ENCODE data around the gene SPRED2.
"Not testable (repeated sequence)": the region's sequence is repeated elsewhere in the genome, so short reads cannot be mapped to it uniquely, and the experiment has no call there.

The SPRED2 gene

GRCh38 chr2:65337915-65338314 lies 94.5 kb downstream of the SPRED2 start:
- DNase-seq: not testable (repeated sequence)

DNA sequence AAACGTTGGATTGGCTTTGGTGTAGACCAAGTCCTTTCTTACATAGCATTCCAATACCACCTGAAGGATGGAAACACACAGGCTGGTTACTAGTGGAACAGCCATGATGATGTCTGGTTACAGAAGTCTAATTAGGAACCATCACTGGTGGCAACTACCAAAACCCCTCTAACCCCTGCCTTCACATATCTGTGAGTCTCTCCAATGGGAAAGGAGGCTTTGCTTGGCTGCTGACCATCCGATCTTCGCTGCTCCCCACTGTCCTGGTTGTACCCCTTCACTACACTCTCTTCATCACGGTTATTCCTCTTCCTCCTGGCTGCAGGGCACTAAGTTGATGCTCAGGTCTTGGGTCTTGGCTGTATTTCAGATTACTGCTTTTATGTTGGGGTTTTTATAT lies 97.7 kb downstream of the SPRED2 start:
- DNase-seq: no peak

DNA sequence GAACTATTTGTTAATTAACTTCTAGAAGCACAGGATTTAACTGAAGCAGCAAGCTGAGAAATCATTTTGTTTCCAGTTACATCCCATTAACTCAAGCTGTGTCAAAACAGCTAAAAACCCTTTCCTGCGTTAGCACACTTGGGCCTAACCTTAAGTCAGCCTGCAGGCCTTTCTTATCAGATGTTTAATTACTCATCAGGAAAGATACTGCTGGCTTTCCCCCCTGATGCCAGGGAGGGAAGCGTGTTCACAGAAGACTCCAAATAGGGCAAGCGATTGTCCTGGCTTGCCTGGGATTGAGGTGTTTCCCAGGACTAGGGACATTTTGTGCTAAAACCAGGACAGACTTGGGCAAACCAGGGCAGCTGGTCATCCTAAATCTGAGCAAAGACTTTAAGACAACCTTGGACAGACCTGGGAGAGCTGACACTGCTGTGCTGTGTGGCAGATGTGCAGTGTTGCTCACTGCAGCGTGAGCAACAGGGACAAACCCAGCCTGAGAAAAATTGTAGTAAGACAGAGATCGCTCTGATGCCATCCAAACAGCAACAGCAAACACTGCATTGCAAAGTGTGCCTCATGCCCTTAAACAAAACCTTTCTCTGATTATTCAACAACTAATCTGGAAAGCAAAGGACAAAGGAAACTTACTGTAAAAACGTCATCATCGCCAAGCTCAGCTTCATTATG lies 100.9 kb downstream of the SPRED2 start:
- no peak for DNase-seq

DNA sequence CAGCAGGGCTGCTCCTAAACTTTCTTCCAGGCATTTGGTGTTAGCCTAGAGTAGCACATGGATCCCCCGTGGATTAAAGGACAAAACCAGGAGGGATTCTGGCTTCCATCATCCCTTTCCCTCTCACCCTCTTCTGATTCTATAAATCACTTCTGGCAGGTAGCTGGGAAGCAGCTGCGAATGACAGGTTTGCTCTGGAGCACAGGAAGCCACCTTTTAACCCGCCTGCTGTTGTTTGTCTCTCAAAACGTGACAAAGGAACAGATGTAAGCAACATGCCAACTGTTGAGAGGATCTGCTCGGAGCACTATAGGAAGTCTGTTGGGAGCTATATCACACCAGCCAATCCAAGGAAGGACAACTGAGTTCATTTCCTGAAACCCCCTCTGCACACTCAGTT lies 102.9 kb downstream of the SPRED2 start:
- DNase-seq: no peak

- DNase-seq: no peak
These were observed 106.1 kb downstream of the SPRED2 start for GRCh38 chr2:65326276-65326675.

DNA sequence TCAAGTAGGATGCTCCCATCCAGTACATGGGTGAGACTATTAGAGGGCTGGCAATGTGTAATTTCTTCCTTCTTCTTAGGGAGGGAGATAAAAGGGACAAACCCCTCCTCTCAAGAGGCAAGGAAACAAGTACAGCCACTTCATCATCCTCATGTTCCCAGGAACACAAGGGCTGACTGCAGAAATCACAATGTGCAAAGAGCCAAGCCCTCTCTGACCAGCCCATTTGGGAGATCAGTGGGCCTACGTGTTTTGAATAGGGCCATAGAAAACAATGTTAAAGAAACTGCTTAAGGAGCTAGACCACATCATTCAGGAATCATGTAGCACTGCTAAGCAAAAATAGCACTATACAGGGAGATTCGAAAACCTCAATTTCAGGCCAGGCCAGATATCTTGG lies 107.3 kb downstream of the SPRED2 start:
- no peak for DNase-seq

GRCh38 chr2:65320946-65321345 lies 111.5 kb downstream of the SPRED2 start:
- no peak for DNase-seq

DNA sequence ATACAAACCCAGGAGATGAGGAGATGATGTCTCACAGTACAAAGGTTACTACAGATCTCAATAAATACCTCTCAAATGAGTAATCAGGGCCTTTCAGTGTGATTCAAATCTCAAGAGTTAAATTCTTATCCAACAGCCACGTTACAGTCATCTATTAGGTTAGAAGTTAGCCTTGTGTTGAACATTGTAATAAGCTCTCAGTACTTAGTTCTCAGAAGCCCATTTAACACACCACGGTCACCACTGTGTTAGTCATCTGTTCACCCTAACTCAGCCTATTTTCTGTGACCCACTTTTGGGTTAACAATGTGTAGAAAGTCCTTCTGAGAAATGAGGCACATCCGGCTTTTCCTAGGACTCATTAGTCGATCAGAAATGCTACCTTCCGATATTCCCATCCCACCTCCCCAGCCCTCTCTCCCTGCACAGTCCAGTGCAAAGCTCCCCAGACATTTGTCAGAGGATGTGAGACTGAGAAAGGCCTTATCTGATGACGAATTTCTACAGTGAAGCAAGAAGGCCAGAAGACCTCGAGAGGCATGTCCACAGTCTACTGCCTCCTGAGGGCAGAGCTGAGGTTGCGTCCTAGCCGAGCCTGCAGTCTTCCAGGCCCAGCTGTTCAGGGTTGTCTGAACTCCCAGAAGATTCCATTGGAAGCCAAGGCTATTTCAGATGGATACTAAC lies 112.2 kb downstream of the SPRED2 start:
- DNase-seq: peak; percentile 96

- DNase-seq: no peak
These were observed 112.7 kb downstream of the SPRED2 start for GRCh38 chr2:65319674-65320041.

DNA sequence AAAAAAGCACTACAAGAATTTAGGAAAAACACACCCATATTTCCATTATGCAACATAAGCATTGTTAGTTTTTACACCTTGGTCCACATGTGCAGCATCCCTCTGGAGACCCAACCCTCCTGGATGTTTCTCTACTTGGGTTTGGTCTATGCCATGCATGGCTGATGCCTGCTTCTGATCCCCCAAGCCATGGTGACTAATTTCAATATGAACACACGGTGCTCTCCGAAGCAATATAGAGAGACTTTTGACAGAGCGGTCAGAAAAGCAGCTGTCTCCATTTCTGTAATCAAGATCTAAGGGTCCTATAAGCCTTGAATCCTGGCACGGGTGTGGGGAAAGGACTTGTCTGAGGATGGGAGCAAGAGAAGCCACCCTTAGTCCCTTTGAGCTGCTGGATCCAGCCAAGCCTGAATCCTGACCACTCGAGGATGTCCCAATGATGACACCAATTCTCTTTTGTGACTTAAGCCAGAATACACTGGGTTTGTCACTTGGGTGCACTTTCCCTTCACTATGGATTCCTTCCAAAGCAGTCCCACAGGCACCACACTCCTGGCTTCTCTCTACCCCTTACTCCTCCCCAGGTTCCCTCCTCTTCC lies 113.2 kb downstream of the SPRED2 start:
- no peak for DNase-seq

DNA sequence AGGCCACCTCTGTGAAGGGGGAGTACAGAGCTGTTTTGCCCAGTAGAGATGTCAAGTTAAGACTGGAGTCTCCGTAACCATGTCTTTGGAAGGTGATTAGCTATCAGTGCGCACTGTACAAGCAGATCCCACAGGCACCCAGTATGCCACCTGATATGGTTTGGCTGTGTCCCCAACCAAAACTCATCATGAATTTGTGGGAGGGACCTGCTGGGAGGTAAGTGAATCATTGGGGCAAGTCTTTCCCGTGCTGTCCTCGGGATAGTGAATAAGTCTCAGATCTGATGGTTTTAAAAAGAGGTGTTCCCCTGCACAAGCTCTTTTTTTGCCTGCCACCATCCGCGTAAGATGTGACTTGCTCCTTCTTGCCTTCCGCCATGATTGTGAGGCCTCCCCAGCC lies 114.6 kb downstream of the SPRED2 start:
- peak; percentile 19 for DNase-seq

DNA sequence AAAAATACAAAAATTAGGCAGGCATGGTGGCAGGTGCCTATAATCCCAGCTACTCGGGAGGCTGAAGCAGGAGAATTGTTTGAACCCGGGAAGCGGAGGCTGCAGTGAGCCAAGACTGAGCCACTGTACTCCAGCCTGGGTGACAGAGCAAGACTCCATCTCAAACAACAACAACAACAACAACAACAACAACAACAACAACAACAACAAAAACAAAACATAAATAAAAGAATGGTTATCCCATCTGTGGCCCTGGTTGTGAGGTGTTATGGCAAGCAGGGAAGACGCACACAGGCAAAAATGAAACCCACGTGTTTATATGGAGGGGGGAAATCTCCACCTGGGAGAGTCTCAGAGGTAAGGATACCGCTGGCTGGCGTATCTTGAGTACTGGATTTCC lies 115.0 kb downstream of the SPRED2 start:
- DNase-seq: not testable (repeated sequence)

GRCh38 chr2:65316072-65316471 lies 116.3 kb downstream of the SPRED2 start:
- DNase-seq: peak; percentile 79

- no peak for DNase-seq
These were observed 117.5 kb downstream of the SPRED2 start for GRCh38 chr2:65314801-65315441.

DNA sequence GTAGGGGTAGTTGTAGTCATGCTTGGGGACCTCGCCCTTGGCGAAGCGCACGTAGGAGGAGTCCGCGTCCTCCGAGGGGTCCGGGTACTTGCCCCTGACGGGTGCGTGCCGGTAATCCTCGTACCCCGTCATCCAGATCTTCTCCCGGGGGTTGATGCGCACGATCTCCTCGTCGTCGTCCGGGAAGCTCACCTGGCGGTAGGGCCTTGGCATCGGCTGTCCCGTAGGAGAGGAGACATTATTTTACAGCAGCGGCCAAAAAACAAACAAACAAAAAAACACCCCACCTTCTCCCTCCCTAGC lies 118.5 kb downstream of the SPRED2 start:
- no peak for DNase-seq

- peak; percentile 51 for DNase-seq
These were observed 119.1 kb downstream of the SPRED2 start for GRCh38 chr2:65313126-65313953.

DNA sequence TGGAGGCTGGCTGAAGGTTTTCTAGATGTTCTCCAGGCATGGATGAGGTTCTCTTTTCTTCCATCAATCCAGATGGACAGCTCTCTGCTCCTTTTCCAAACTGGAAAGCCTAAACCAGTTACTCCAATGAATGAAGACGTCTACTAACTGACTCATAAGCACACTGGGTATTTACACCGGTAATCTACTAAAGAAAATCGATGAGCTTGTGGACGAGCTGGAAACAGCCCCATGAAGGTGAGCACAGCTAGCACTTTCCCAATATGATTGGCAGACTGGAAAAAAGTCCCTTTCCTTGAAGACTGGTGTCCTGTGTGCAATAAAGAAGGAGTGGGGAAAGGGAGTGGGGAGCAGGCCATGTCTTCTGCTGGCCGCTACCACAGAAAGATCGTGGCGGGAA lies 120.8 kb downstream of the SPRED2 start:
- no peak for DNase-seq

GRCh38 chr2:65311049-65311448 lies 121.3 kb downstream of the SPRED2 start:
- DNase-seq: no peak

GRCh38 chr2:65309699-65310098 lies 122.7 kb downstream of the SPRED2 start:
- no peak for DNase-seq

DNA sequence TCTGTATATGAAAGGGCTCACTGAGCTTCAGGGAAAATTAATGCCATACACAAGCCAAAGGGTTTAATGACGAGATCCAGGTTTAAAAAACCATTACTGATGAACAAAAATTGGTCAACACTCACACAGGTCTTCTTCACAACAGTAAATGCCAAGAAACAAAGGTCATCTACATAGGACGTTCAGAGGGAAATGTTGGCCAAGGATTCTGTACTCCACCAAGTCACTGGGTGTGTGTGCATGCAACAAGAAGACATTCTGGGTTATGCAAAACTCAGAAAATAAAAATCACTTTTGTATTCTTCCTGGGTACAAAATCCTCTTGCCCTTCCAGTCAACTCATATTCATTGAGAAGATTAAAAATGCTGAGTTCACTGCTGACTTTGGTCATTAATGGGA lies 126.5 kb downstream of the SPRED2 start:
- no peak for DNase-seq

- peak; percentile 96 for DNase-seq
These were observed 131.4 kb downstream of the SPRED2 start for GRCh38 chr2:65300761-65301711.

Measured in fibroblast of skin of right biceps (primary cell).